ENCODE results near the gene KPNA6. TPM values are rescaled to one million over a fixed set of nuclear protein-coding genes. Genes with fewer than 3 reads are reported as not detected.
A peak's percentile ranks its signal among the peaks of the same experiment; 100 is the strongest.

The KPNA6 gene
- total RNA-seq, 1 donor from 2014 or later, result 17.7 TPM

- Histone ChIP-seq H3K9me3 (ENCODE audit: control insufficient read depth in 3 of 3, low read length in 3 of 3) (no peaks in the 10 kb centered on the region), H3K27me3 (ENCODE audit: control insufficient read depth in 3 of 3, insufficient read depth in 3 of 3, low read length in 3 of 3) (no peaks in the 10 kb centered on the region), H3K36me3 (ENCODE audit: control insufficient read depth in 3 of 3, insufficient read depth in 3 of 3, low read length in 3 of 3) (peaks cover 56 to 67% (median 60%) of the 10 kb centered on the region in 3 donors), H3K4me1 (ENCODE audit: control insufficient read depth in 3 of 3, insufficient read depth in 3 of 3, low read length in 3 of 3) (peaks cover 38 to 52% (median 48%) of the 10 kb centered on the region in 3 donors), H3K9ac (ENCODE audit: low read depth in 1 of 3, low read length in 3 of 3) (no peak overlapping the region), H3K4me3 (ENCODE audit: low read length in 3 of 3) (no peak overlapping the region), H3K27ac (ENCODE audit: low read depth, low read length) (peak overlapping the region; percentile 31)
Observed at GRCh38 chr1:32195972-32196823, 88.3 kb downstream of the KPNA6 start.

- Histone ChIP-seq H3K27ac (ENCODE audit: low read depth, low read length) (peak overlapping the region; percentile 99), H3K27me3 (ENCODE audit: control insufficient read depth in 3 of 3, insufficient read depth in 3 of 3, low read length in 3 of 3) (no peaks in the 10 kb centered on the region), H3K36me3 (ENCODE audit: control insufficient read depth in 3 of 3, insufficient read depth in 3 of 3, low read length in 3 of 3) (peaks cover 50 to 58% (median 51%) of the 10 kb centered on the region in 3 donors), H3K4me1 (ENCODE audit: control insufficient read depth in 3 of 3, insufficient read depth in 3 of 3, low read length in 3 of 3) (peaks cover 46 to 61% (median 56%) of the 10 kb centered on the region in 3 donors), H3K4me3 (ENCODE audit: low read length in 3 of 3) (no peak overlapping the region), H3K9ac (ENCODE audit: low read depth in 1 of 3, low read length in 3 of 3) (peak overlapping the region in 1 of 3 donors; percentile 95), H3K9me3 (ENCODE audit: control insufficient read depth in 3 of 3, low read length in 3 of 3) (no peaks in the 10 kb centered on the region)
Observed at GRCh38 chr1:32197074-32197473, 89.2 kb downstream of the KPNA6 start.

- Histone ChIP-seq H3K27ac (ENCODE audit: low read depth, low read length) (peak overlapping the region; percentile 99), H3K9ac (ENCODE audit: low read depth in 1 of 3, low read length in 3 of 3) (peak overlapping the region in 2 of 3 donors; percentile 10 to 95), H3K4me3 (ENCODE audit: low read length in 3 of 3) (no peak overlapping the region), H3K27me3 (ENCODE audit: control insufficient read depth in 3 of 3, insufficient read depth in 3 of 3, low read length in 3 of 3) (no peaks in the 10 kb centered on the region), H3K4me1 (ENCODE audit: control insufficient read depth in 3 of 3, insufficient read depth in 3 of 3, low read length in 3 of 3) (peaks cover 51 to 66% (median 63%) of the 10 kb centered on the region in 3 donors), H3K9me3 (ENCODE audit: control insufficient read depth in 3 of 3, low read length in 3 of 3) (no peaks in the 10 kb centered on the region), H3K36me3 (ENCODE audit: control insufficient read depth in 3 of 3, insufficient read depth in 3 of 3, low read length in 3 of 3) (peaks cover 43 to 51% (median 44%) of the 10 kb centered on the region in 3 donors)
Observed at GRCh38 chr1:32197837-32198236, 90.0 kb downstream of the KPNA6 start.

GRCh38 chr1:32198237-32199042 is 90.6 kb downstream of the KPNA6 start:
- H3K27ac ChIP-seq (ENCODE audit: low read depth, low read length), result peak overlapping the region; percentile 99
- peaks cover 37 to 45% (median 39%) of the 10 kb centered on the region in 3 donors for H3K36me3 ChIP-seq (ENCODE audit: control insufficient read depth in 3 of 3, insufficient read depth in 3 of 3, low read length in 3 of 3)
- H3K9ac ChIP-seq (ENCODE audit: low read depth in 1 of 3, low read length in 3 of 3), result peak overlapping the region; percentile 61 to 95 (median 92)
- peak overlapping the region in 1 of 3 donors; percentile 89 for H3K4me3 ChIP-seq (ENCODE audit: low read length in 3 of 3)
- H3K4me1 ChIP-seq (ENCODE audit: control insufficient read depth in 3 of 3, insufficient read depth in 3 of 3, low read length in 3 of 3), result peaks cover 51 to 66% (median 63%) of the 10 kb centered on the region in 3 donors
- no peaks in the 10 kb centered on the region for H3K27me3 ChIP-seq (ENCODE audit: control insufficient read depth in 3 of 3, insufficient read depth in 3 of 3, low read length in 3 of 3)
- no peaks in the 10 kb centered on the region for H3K9me3 ChIP-seq (ENCODE audit: control insufficient read depth in 3 of 3, low read length in 3 of 3)

GRCh38 chr1:32199043-32199716 is 91.3 kb downstream of the KPNA6 start:
- Histone ChIP-seq H3K9me3 (ENCODE audit: control insufficient read depth in 3 of 3, low read length in 3 of 3) (no peaks in the 10 kb centered on the region), H3K4me1 (ENCODE audit: control insufficient read depth in 3 of 3, insufficient read depth in 3 of 3, low read length in 3 of 3) (peaks cover 51 to 66% (median 63%) of the 10 kb centered on the region in 3 donors), H3K4me3 (ENCODE audit: low read length in 3 of 3) (peak overlapping the region; percentile 86 to 89 (median 89)), H3K36me3 (ENCODE audit: control insufficient read depth in 3 of 3, insufficient read depth in 3 of 3, low read length in 3 of 3) (peaks cover 31 to 45% (median 41%) of the 10 kb centered on the region in 3 donors), H3K27ac (ENCODE audit: low read depth, low read length) (peak overlapping the region; percentile 99), H3K9ac (ENCODE audit: low read depth in 1 of 3, low read length in 3 of 3) (peak overlapping the region; percentile 61 to 95 (median 92)), H3K27me3 (ENCODE audit: control insufficient read depth in 3 of 3, insufficient read depth in 3 of 3, low read length in 3 of 3) (no peaks in the 10 kb centered on the region)

- peak overlapping the region; percentile 86 to 89 (median 89) for H3K4me3 ChIP-seq (ENCODE audit: low read length in 3 of 3)
- H3K4me1 ChIP-seq (ENCODE audit: control insufficient read depth in 3 of 3, insufficient read depth in 3 of 3, low read length in 3 of 3), result peaks cover 51 to 66% (median 63%) of the 10 kb centered on the region in 3 donors
- H3K9ac ChIP-seq (ENCODE audit: low read depth in 1 of 3, low read length in 3 of 3), result peak overlapping the region; percentile 83 to 95 (median 92)
- no peaks in the 10 kb centered on the region for H3K27me3 ChIP-seq (ENCODE audit: control insufficient read depth in 3 of 3, insufficient read depth in 3 of 3, low read length in 3 of 3)
- peaks cover 26 to 45% (median 38%) of the 10 kb centered on the region in 3 donors for H3K36me3 ChIP-seq (ENCODE audit: control insufficient read depth in 3 of 3, insufficient read depth in 3 of 3, low read length in 3 of 3)
- H3K27ac ChIP-seq (ENCODE audit: low read depth, low read length), result peak overlapping the region; percentile 99
- H3K9me3 ChIP-seq (ENCODE audit: control insufficient read depth in 3 of 3, low read length in 3 of 3), result no peaks in the 10 kb centered on the region
Observed at GRCh38 chr1:32199717-32200072, 91.8 kb downstream of the KPNA6 start.

GRCh38 chr1:32200226-32201010 is 92.6 kb downstream of the KPNA6 start, which contains the start of gene CCDC28B:
Gene CCDC28B, plus strand, starts transcription at chr1:32200595. Its CDS starts 1,341 bp downstream, at chr1:32201936.
- Histone ChIP-seq H3K4me3 (ENCODE audit: low read length in 3 of 3) (peak within 1 kb of the TSS; percentile 86 to 89 (median 89)), H3K27me3 (ENCODE audit: control insufficient read depth in 3 of 3, insufficient read depth in 3 of 3, low read length in 3 of 3) (no peaks in the 10 kb centered on the region), H3K9ac (ENCODE audit: low read depth in 1 of 3, low read length in 3 of 3) (peak within 1 kb of the TSS; percentile 83 to 95 (median 92)), H3K27ac (ENCODE audit: low read depth, low read length) (peak within 1 kb of the TSS; percentile 99), H3K36me3 (ENCODE audit: control insufficient read depth in 3 of 3, insufficient read depth in 3 of 3, low read length in 3 of 3) (peaks cover 18 to 38% (median 33%) of the 10 kb centered on the region in 3 donors), H3K9me3 (ENCODE audit: control insufficient read depth in 3 of 3, low read length in 3 of 3) (no peaks in the 10 kb centered on the region), H3K4me1 (ENCODE audit: control insufficient read depth in 3 of 3, insufficient read depth in 3 of 3, low read length in 3 of 3) (peaks cover 57 to 69% (median 69%) of the 10 kb centered on the region in 3 donors)

- Histone ChIP-seq H3K27ac (ENCODE audit: low read depth, low read length) (peak overlapping the region; percentile 99), H3K4me1 (ENCODE audit: control insufficient read depth in 3 of 3, insufficient read depth in 3 of 3, low read length in 3 of 3) (peaks cover 63 to 72% (median 69%) of the 10 kb centered on the region in 3 donors)
Observed at GRCh38 chr1:32201011-32201855, 93.4 kb downstream of the KPNA6 start.

More at GRCh38 chr1:32201011-32201855, 93.4 kb downstream of the KPNA6 start:
- Histone ChIP-seq H3K9me3 (ENCODE audit: control insufficient read depth in 3 of 3, low read length in 3 of 3) (no peaks in the 10 kb centered on the region), H3K27me3 (ENCODE audit: control insufficient read depth in 3 of 3, insufficient read depth in 3 of 3, low read length in 3 of 3) (no peaks in the 10 kb centered on the region), H3K4me3 (ENCODE audit: low read length in 3 of 3) (peak overlapping the region; percentile 86 to 89 (median 89)), H3K36me3 (ENCODE audit: control insufficient read depth in 3 of 3, insufficient read depth in 3 of 3, low read length in 3 of 3) (peaks cover 15 to 30% (median 26%) of the 10 kb centered on the region in 3 donors), H3K9ac (ENCODE audit: low read depth in 1 of 3, low read length in 3 of 3) (peak overlapping the region; percentile 83 to 95 (median 92))
